HG03469 (cell line): ENCODE measurements around the gene CYBB.
"Not testable (repeated sequence)": the region's sequence is repeated elsewhere in the genome, so short reads cannot be mapped to it uniquely, and the experiment has no call there.

Source experiments
- ATAC-seq: cut with Tn5 transposase; IDR thresholded peaks from one replicate; pipeline ENCODE4 v1.9.1; 2021; ENCODE audit warnings: mild to moderate bottlenecking, moderate library complexity, moderate number of reproducible peaks; ENCODE audit not compliant: unreplicated experiment

The CYBB gene

DNA sequence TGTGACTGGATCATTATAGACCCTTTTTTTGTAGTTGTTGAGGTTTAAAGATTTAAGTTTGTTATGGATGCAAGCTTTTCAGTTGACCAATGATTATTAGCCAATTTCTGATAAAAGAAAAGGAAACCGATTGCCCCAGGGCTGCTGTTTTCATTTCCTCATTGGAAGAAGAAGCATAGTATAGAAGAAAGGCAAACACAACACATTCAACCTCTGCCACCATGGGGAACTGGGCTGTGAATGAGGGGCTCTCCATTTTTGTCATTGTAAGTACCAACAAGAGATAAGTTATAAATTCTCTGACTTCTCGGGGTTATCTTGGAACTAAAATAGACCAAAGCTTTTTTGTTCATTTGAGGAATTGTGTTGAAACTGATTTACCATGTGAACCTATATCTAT lies at the start of gene CYBB:
TSS of gene CYBB (plus strand) at position 203 of the 400 bp plus-strand sequence. CDS start at position 222, 19 bp downstream.
- no peak for ATAC-seq

DNA sequence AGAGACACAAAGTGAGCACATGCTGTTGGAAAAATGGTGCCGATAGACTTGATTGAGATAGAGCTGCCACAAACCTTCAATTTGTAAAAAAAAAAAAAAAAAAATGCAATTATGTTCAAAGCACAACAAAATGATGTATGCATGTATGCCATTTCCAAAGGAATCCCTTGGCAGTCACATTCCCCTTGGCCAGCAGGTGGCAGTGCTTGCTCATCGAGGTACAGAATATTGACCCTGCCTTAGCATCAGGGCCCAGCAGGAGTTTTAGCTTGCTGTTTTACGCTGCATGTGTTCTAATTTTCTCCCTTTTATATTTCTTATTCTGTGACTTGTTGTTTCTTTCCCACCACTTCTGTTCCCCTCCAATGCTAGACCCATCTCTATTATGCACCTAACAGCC lies 34.5 kb upstream of the CYBB start:
- ATAC-seq = no peak

DNA sequence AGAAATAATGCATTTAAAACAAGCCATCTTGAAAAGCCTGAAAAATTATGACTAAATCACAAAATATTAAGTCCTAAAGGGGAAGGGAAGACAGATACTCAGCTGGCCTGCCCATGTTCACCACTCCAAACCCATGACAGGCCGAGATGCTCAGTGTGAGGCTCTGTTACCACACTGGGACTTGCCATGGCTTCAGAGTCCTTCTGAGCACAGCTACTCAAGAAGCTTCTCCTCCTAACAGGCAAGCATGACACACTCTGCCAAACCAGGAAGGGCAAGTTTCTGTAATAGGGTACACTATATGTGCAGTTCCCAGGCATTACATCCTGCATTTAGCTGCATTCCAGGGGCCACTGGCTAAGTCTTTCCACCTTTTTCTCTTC lies 34.0 kb upstream of the CYBB start:
- ATAC-seq = peak; percentile 19

DNA sequence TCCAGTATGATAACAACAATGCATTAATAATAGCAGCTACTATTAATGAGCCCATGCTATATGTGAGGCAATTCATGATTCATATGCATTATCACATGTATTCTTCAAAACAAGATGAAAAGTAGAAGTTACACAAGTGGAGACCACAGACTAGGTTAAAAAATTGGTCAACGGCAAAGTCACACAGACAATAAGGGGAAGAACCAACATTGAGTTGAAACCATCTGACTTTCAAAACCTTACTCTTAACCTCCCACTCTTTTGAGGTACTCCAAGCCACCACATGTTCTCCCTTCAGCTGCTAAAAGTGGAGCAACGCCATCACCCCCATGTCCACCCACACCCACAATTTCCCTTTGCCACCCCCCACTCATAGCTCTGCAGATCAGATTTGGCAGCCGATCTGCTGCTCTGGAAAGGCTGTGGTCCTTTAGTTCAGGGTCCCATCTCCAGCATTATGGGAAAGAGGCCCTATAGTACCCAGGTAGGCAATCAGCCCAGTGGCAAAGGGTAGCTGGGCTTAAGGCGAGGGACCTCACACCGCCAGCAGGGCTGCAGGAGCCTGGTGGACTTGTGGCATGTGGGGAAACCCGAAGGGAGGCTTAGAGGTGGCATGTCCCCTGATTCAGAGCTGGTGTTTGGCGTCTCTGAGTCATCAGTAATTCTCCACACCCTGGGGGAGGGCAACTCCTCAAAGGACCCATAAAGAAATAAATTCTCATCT lies 33.5 kb upstream of the CYBB start:
- peak; percentile 92 for ATAC-seq

DNA sequence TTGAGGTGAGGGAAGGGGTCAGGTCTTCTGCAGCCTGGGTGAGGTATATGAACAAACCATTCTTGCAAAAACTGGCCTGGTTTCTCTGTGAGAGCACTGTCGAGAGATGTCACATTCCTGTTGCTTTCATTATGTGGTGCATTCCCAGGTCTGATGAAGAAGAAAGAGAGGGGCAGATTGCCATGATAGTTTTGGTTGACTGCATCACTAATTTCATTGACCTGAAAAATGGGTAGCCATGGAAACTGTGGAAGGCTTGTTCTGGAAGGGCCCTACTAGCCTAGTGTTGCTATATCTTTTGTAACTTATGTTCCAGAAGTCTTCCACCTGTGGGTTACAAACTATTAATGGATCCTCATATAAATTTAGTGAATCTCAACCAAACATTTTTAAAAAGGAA lies 32.9 kb upstream of the CYBB start:
- ATAC-seq = no peak

DNA sequence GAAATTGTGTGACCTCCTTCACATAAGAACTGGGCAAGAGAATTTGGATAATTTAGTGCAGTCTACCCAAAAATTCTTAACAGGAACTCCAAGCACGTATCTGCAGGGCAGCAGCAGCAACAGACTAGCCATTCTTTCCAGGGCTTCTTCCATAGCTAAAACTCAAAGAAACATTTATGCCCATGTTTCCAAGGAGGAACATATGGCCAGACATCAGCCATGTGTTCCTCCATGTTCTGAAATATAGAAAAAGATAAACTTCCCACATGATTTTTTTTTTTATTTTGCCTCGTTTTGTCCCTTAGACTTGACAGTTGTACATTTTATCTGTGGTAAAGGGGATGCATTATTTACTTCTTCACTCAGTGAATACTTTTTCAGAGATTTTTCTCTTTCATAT lies 27.6 kb upstream of the CYBB start:
- no peak for ATAC-seq

DNA sequence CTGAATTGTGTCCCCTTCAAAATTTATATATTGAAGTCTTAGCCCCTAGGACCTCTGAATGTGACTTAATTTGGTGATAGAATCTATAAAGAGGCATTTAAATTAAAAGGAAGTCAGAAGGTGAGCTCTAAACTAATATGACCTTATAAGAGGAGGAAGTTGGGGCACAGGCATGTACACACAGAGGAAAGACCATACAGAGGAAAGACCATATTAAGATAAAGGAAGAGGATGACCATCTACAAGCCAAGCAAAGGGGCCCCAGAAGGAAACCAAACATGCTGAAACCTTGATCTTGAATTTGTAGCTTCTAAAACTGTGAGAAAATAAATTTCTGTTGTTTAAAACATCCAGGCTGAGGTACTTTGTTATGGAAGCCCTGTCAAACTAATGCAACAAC lies 26.9 kb upstream of the CYBB start:
- ATAC-seq = no peak

DNA sequence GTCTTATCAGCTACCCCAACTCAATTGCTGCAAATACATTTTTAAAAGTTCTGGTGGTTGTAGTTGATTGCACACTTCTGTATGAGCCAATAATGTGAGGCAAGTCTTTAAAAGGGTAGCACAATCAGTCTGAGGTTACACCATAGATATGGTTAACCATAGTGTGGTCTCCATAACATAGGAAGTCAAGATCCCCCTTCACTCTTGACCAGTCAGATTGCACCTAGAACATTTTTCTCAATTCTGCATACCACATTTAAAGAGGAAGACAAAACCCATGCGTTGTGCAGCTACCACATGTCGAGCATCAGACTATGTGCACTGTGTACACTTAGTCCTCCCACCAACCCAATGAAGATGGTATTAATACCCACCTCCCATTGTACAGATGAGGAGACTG lies 26.5 kb upstream of the CYBB start:
- ATAC-seq = no peak

DNA sequence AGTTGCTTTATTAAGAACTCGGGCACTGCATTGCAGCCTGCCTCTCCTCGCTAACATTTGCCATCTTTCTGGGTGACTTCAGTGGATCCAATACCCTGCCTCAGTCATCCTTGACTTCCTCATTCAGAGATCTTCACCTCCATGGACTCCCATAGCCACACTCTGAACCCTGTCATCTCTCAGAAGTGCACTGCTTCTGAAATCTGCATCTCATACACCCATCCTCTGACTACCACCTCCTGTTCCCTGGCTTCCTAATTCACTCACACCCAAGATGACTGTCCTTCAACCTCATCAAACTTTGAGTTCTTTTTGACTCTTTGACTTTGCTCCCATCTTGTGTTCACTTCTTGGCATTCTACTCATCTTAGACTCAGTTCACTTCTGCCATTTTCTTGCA lies 25.3 kb upstream of the CYBB start:
- ATAC-seq = peak; percentile 7

DNA sequence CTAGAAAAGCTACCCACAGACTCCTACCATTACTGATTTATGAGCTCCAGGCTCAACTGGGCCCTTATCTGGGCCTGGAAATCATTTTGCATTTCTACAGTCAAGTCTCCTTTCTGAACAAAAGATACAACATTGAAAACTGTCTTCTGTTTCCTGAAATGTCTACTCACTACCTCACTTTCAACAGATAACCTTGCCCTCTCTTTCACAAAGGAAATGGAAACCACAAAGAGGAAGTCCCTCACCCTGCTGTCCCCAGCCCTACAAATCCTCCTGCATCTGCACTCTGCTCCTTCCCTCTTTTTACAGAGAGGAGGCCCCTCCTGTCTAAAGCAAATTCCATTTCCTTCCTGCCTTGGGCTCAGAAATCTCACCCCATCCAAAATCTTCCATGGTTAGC lies 24.8 kb upstream of the CYBB start:
- peak; percentile 84 for ATAC-seq

DNA sequence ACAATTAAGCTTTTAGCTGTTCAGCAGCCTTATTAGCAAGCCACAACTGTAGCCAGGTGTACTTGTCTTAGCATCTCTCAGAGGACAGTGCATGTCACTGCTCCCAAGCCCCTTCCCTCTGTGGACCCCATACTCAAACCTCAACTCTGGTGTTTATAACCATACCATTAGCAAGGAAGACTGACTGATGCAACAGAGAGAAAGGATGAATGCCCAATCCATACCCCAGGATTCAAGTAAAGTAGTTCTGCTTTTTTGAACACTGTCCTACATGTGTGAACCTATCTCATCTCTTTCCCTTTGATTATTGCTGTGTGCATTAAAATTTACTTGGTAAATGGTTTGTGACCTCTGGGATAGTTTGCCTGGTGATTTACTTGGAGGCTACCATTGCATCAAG lies 22.8 kb upstream of the CYBB start:
- ATAC-seq = no peak

DNA sequence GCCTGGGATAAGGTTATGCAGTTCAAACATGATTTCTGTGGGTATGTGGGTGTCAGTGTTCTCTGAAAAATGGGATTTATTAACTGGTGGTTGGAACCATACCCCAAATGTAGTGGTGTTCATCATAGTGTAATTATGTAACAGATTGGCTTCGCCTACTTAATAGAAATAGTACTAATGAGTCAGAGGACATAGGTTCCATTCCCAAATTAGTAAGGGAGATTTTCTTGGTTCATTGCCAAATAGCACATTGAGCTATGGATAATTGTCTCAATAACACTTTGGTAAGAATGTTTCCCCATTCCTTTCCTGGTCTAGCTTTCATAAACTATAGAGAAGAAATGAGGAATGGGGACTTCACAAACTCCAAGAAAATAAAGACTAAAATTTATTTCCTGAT lies 20.5 kb upstream of the CYBB start:
- no peak for ATAC-seq

DNA sequence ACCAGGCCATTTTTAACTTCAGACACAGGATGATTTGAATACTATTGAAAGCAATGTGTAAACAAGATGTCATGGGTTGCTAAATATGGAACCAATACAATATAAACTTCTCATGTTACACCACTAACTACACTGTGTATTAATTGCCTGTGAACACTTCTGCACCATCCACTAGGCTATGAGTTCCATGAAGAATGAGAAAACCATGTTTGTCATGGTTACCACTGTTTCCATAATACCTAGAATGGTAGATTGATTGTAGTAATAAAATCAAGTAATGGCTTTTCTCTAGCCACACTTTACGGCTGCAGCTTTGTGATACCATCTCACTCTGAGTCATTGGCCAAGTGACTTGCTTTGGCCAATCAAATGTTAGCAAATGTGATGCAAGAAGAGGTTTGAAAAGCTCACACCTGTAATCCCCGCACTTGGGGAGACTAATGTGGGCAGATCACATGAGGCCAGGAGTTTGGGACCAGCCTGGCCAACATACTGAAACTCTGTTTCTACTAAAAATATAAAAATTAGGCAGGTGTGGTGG lies 19.9 kb upstream of the CYBB start:
- ATAC-seq = no peak

DNA sequence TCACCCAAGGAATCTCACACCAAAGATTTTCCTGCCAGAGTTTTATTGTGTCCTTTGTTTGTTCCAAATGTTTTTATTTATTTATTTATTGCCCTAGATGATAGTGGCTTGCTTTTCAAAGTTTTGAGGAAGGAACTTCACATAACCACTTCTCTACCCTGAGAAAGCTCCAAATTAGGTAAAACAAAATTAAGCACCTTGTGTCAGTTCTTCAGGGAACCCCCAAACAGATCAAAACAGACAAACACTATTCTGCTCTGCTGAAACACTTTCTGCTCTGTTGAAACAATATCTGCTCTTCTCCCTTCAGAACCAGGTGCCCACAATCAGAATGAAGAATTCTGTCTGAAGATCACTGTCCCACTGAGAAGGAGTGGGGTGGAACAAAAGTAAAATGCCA lies 16.5 kb upstream of the CYBB start:
- ATAC-seq = no peak

DNA sequence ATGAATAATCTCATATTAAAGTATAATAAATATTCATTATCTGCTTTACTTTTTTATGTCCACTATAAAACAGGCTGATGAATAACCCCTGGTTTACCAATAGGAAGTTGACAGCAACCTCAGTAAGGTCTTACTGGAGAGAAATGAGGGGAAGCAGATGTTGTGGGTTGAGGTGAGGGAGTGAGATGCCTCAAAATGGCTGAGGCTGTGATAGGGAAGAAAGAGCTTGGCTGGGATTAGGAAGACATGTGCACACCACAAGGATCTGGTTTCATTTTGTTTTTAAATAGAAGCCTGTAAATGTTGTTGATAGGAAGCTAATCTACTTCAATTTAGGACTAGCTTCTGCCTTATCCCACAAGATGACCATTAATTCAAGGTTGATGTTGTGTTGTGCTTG lies 14.4 kb upstream of the CYBB start:
- ATAC-seq = no peak

DNA sequence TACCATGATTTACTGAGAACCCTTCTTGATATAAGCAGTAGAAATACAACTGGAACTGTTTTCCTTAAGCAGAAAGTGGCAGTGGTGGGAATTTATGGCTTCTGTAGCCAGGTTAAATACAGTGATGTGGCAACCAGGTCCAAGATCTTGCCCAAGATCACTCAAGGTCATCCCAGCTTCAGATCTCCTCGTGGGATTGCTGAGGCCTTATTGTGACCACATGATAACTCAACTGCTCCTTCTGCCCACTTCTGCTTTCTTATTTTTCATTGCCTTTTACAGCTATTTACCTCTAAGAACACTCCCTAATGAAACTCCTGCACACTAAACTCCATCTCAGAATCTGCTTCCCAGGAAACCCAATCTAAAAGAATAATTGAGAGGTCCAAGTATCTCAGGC lies 12.4 kb upstream of the CYBB start:
- no peak for ATAC-seq

DNA sequence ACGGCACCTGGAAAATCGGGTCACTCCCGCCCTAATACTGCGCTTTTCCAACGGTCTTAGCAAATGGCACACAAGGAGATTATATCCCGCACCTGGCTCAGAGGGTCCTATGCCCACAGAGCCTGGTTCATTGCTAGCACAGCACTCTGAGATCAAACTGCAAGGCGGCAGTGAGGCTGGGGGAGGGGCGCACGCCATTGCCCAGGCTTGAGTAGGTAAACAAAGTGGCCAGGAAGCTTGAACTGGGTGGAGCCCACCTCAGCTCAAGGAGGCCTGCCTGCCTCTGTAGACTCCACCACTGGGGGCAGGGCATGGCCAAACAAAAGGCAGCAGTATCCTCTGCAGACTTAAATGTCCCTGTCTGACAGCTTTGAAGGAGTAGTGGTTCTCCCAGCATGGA lies 11.0 kb upstream of the CYBB start:
- not testable (repeated sequence) for ATAC-seq

DNA sequence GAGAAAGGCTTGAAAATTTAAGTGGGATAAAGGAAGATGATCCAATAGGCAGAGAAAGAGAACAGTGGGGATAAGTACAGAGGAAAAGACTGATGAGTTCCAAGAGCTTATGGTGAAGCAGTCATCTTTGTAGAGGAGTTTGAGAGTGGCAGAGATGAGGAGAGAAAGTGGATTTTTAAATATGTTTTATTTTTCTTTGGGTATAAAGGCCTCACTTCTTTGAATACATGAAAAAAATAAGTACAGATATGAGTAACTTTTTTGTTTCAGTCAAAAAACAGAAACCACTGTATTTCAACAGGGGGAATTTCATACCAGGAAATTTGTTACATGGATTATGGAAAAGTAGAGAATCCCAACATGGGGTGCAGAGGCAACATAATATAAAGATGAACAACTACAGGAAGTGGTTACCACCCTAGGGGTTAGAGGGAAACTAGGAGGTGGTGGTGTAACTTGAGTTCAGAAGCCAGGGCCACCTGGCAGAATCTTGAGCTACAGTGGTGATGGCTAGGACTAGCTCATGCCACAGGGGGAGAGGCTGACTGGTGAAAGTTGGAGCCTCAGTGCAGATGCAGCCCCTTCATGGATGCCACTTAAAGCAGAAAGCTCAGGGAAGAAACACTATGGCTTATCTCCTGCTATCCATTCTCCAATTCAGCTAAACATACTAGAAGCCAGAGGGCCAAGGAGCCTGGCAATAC lies 3.4 kb upstream of the CYBB start:
- peak; percentile 59 for ATAC-seq

DNA sequence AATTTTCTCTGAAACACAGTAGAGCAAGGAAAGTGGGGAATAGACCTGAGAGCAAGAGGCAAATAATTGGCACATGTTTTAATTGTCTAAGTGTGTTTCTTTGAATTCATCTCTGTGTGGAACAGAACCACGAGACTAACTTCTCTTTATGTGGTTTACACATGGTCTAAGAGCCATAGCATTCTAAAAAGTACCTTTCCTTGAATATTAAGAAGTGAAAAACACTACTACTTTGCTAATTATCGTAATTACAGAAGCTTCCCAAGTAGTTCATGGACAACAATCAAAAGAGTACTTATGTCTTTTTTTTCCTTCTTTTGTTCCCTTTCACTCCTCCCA lies 2.9 kb upstream of the CYBB start:
- peak; percentile 24 for ATAC-seq

DNA sequence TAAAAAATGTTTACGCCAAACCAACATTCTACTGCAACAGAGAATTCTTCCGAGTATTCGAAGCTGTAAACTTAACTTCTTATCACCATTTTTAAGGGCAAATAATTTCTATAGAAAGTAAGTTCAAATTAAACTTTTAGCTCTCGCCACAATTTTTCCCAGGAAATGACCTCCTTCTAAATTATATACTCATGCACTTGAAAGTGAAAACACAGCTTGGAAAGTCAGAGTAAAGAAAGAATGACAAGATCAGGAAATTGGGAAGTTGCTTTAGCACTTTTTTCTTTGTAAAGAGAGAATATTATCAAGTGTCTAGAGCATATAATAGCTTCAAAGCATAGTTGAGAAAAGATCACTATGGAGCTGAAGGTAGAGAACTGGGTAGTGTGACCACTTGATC lies 1.2 kb downstream of the CYBB start:
- ATAC-seq = no peak

DNA sequence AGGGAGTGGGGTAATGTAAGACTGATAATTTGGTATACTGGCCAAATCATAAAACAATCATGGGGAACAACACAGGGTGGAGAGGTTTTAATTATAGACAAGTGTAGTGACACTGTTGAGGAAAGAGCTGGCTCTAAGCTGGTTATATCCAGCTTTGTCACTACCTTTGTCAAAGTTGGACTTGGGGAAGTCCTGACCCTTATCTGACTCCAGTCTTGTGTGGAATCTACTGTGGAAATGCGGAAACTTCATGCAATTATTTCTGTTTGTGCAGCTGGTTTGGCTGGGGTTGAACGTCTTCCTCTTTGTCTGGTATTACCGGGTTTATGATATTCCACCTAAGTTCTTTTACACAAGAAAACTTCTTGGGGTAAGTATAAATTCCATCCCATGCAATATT lies 2.0 kb downstream of the CYBB start:
- no peak for ATAC-seq

DNA sequence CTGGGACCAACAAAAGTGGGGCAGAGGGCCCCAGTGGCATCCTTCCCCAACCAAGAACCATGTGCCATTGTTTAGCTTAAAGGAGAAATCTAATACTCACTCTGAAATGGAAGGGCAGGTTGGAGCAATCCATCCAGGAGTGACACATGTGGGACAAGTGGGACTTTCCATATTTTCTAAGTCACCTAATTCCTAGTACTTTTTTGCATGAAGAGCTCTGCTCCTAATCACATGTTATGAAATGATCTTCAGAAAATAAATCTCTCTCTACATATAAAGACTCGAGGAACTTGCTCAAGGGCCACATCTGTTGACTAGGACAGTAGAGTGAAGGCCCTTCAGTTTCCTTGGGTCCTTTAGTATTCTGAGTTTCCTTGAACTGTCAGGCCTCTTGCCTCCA lies 2.5 kb downstream of the CYBB start:
- ATAC-seq = no peak

DNA sequence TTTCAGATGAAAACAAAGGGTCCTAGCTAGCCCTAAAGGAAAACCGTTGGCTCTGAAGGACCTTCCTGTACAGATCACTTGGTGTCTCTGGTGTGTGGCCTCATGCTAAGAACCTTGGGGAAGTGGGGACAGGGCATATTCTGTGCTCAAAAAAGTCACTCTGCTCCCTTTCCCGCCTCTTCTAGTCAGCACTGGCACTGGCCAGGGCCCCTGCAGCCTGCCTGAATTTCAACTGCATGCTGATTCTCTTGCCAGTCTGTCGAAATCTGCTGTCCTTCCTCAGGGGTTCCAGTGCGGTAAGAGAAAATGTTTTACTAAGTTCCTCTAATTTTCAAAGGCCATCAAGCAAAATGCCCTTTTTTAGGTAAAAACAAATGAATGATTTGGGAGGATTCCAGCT lies 3.4 kb downstream of the CYBB start:
- no peak for ATAC-seq
